ENCODE results near the gene TGFBR2. TPM values are rescaled to one million over a fixed set of nuclear protein-coding genes. Genes with fewer than 3 reads are reported as not detected.

TGFBR2 gene
- total RNA-seq, 2 experiments from 2014 or later = 57.8 to 58.1 TPM

GRCh38 chr3:30586096-30586805 lies 20.1 kb upstream of the TGFBR2 start:
- intact Hi-C loops (cut with micrococcal nuclease) = no loop called here
- Mint-ChIP-seq H3K9me3 (no peaks in the 10 kb centered on the region), H3K27me3 (ENCODE audit: low read depth) (no peaks in the 10 kb centered on the region), H3K4me3 (no peak overlapping the region), H3K36me3 (ENCODE audit: low read depth) (no peaks in the 10 kb centered on the region), H3K27ac (no peak overlapping the region), H3K4me1 (ENCODE audit: low read depth) (no peaks in the 10 kb centered on the region)
- CTCF ChIA-PET = interaction anchor here (1.3 kb wide), 1 partner anchor 9 kb away, joined by 3 read pairs; no protein-coding TSS in a partner anchor
- DNase-seq = no peak

DNA sequence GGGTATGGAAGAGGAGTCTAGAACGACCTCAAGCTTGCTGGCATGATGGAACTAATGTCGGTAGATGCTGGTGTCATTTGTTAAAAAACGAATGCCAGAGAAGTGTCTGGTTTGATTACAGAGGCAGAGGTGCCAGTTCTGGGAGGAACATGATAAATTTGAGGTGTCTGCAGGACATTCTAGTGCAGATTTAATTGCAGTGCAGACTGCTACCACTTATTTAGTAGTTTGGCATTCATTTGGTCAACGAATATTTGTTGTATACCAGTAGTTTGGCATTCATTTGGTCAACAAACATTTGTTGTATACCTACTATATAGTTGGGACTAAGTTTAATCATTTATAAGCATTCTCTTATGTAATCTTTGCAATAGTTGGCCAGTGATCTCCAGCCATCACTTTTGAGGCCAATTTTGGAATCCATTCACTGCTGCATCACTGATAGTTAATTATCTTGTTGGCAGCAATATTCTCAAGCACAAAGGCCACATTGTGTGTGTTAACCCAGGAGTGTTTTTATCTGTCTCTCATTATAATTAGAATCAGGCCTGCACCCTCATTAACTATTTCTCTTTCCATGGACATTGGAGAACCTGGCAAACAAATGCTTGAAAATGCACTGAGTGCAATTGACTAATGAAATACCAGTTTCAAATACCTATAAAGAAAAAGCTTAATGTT lies 19.5 kb upstream of the TGFBR2 start:
- DNase-seq = no peak
- no peaks in the 10 kb centered on the region for H3K27me3 Mint-ChIP-seq (ENCODE audit: low read depth)
- no peaks in the 10 kb centered on the region for H3K9me3 Mint-ChIP-seq
- H3K4me1 Mint-ChIP-seq (ENCODE audit: low read depth) = no peaks in the 10 kb centered on the region
- H3K36me3 Mint-ChIP-seq (ENCODE audit: low read depth) = no peaks in the 10 kb centered on the region
- CTCF ChIA-PET = interaction anchor here (1.3 kb wide), 1 partner anchor 8 kb away, joined by 3 read pairs; no protein-coding TSS in a partner anchor
- intact Hi-C loops (cut with micrococcal nuclease) = no loop called here
- no peak overlapping the region for H3K4me3 Mint-ChIP-seq
- H3K27ac Mint-ChIP-seq = no peak overlapping the region

DNA sequence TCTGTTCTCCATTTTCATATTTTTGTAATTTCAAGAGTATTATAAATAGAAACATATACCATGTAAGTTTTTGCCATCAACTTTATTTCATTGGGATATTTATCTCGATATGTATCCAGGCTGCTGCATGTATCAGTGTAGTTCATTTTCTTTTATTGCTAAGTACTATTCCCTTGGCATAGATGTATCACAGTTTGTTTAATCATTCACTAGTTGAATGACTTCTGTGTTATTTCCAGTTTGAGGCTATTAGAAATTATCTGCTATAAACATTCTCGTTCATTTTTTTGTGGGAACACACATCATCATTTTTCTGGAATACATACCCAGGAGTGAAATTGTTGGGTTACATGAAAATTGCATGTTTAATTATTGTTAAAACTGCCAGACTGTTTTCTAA lies 18.5 kb upstream of the TGFBR2 start:
- no peak for DNase-seq
- Mint-ChIP-seq H3K4me1 (ENCODE audit: low read depth) (no peaks in the 10 kb centered on the region), H3K9me3 (no peaks in the 10 kb centered on the region), H3K36me3 (ENCODE audit: low read depth) (no peaks in the 10 kb centered on the region), H3K27ac (no peak overlapping the region), H3K27me3 (ENCODE audit: low read depth) (no peaks in the 10 kb centered on the region), H3K4me3 (no peak overlapping the region)
- CTCF ChIA-PET = no interaction called here
- intact Hi-C loops (cut with micrococcal nuclease) = no loop called here

- CTCF ChIA-PET = no interaction called here
- Mint-ChIP-seq H3K4me3 (no peak overlapping the region), H3K4me1 (ENCODE audit: low read depth) (peaks cover 35% of the 10 kb centered on the region), H3K27me3 (ENCODE audit: low read depth) (no peaks in the 10 kb centered on the region), H3K27ac (no peak overlapping the region), H3K36me3 (ENCODE audit: low read depth) (no peaks in the 10 kb centered on the region), H3K9me3 (peaks cover 9% of the 10 kb centered on the region)
- no peak for DNase-seq
- intact Hi-C loops (cut with micrococcal nuclease) = no loop called here
Observed at GRCh38 chr3:30596152-30596551, 10.2 kb upstream of the TGFBR2 start.

DNA sequence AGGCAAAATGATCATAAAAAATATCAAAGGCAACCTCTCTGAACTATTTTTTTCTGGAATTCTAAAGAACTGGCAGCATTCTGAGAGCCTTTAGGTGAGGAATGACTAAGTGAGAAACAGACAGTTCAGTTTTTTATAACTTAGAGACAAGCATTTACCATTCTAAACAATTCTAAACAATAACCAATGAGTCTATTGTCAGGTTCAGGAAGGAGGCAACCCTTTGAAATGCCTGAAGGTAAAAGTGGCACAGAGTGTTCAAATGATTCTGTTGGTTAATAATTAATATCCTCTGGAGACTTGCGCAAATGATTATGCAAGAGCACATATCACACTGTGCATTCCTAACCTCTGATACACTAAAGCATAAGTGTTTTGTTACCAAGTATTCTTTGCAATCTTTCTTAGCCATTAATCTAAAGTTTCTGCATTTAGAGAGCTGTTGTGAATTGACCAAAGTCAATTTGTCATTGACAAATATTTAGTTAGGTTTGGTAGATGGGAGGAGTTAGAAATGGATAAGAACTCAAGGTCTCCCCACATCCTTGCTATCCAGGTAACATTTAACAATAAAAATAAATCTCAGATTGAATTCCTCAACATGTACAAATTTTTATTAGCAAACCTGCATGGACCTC lies 9.2 kb upstream of the TGFBR2 start:
- Mint-ChIP-seq H3K4me3 (no peak overlapping the region), H3K27me3 (ENCODE audit: low read depth) (no peaks in the 10 kb centered on the region), H3K36me3 (ENCODE audit: low read depth) (no peaks in the 10 kb centered on the region), H3K27ac (no peak overlapping the region), H3K9me3 (peaks cover 11% of the 10 kb centered on the region), H3K4me1 (ENCODE audit: low read depth) (peaks cover 41% of the 10 kb centered on the region)
- DNase-seq = no peak
- CTCF ChIA-PET = no interaction called here
- intact Hi-C loops (cut with micrococcal nuclease) = no loop called here

- CTCF ChIA-PET = no interaction called here
- intact Hi-C loops (cut with micrococcal nuclease) = loop anchor here (2.0 kb wide), 3 partner anchors 47 to 161 kb away; no protein-coding TSS in a partner anchor
- H3K4me1 Mint-ChIP-seq (ENCODE audit: low read depth) = peaks cover 44% of the 10 kb centered on the region
Observed at GRCh38 chr3:30597769-30598134, 8.6 kb upstream of the TGFBR2 start.

GRCh38 chr3:30598668-30599545 lies 7.5 kb upstream of the TGFBR2 start:
- no peaks in the 10 kb centered on the region for H3K36me3 Mint-ChIP-seq (ENCODE audit: low read depth)
- H3K27me3 Mint-ChIP-seq (ENCODE audit: low read depth) = no peaks in the 10 kb centered on the region
- DNase-seq = peak; percentile 48
- peaks cover 8% of the 10 kb centered on the region for H3K9me3 Mint-ChIP-seq
- CTCF ChIA-PET = interaction anchor here (1.2 kb wide), 1 partner anchor 94 kb away, joined by 5 read pairs; no protein-coding TSS in a partner anchor
- H3K4me1 Mint-ChIP-seq (ENCODE audit: low read depth) = peaks cover 52% of the 10 kb centered on the region
- peak overlapping the region; percentile 50 for H3K27ac Mint-ChIP-seq
- intact Hi-C loops (cut with micrococcal nuclease) = loop anchor here (1.0 to 2.0 kb wide), 4 partner anchors 48 to 162 kb away; no protein-coding TSS in a partner anchor
- no peak overlapping the region for H3K4me3 Mint-ChIP-seq

More at GRCh38 chr3:30597769-30598134, 8.6 kb upstream of the TGFBR2 start:
- no peak for DNase-seq
- Mint-ChIP-seq H3K27ac (no peak overlapping the region), H3K4me3 (no peak overlapping the region), H3K27me3 (ENCODE audit: low read depth) (no peaks in the 10 kb centered on the region), H3K9me3 (peaks cover 11% of the 10 kb centered on the region), H3K36me3 (ENCODE audit: low read depth) (no peaks in the 10 kb centered on the region)

- CTCF ChIA-PET = no interaction called here
- Mint-ChIP-seq H3K9me3 (peaks cover 2% of the 10 kb centered on the region), H3K36me3 (ENCODE audit: low read depth) (no peaks in the 10 kb centered on the region), H3K27me3 (ENCODE audit: low read depth) (no peaks in the 10 kb centered on the region), H3K4me3 (no peak overlapping the region), H3K4me1 (ENCODE audit: low read depth) (peaks cover 67% of the 10 kb centered on the region), H3K27ac (no peak overlapping the region)
- intact Hi-C loops (cut with micrococcal nuclease) = loop anchor here (10.0 kb wide), 1 partner anchor 556 kb away; no protein-coding TSS in a partner anchor
- DNase-seq = no peak
Observed at GRCh38 chr3:30600572-30600971, 5.8 kb upstream of the TGFBR2 start.

- Mint-ChIP-seq H3K4me1 (ENCODE audit: low read depth) (peaks cover 64% of the 10 kb centered on the region), H3K4me3 (no peak overlapping the region), H3K36me3 (ENCODE audit: low read depth) (peaks cover 9% of the 10 kb centered on the region), H3K27me3 (ENCODE audit: low read depth) (no peaks in the 10 kb centered on the region), H3K27ac (peak overlapping the region; percentile 100), H3K9me3 (peaks cover 2% of the 10 kb centered on the region)
- CTCF ChIA-PET = interaction anchor here (0.7 to 0.8 kb wide), 2 partner anchors 10 to 283 kb away, joined by 3 read pairs; no protein-coding TSS in a partner anchor
- intact Hi-C loops (cut with micrococcal nuclease) = loop anchor here (10.0 kb wide), 1 partner anchor 558 kb away; no protein-coding TSS in a partner anchor
- DNase-seq = peak; percentile 41
Observed at GRCh38 chr3:30602946-30603345, 3.5 kb upstream of the TGFBR2 start.

DNA sequence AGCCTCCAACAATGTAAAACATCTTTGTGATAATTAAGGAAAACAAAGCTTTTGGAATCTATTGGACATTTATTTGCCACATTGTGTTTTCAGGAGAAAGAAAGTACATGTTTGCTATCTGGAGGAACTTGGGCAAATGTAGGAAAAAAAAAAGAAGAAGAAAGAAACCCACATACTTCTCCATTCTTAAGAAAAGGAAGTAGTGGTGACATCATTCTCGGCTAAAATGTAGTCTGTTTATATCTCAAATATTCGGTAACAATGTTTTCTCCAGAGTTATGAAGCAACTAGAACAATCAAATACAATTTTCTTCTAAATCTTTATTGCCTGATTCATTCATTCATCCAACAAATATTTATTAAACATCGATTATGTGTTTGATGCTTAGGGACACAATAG lies 2.3 kb upstream of the TGFBR2 start:
- H3K27ac Mint-ChIP-seq = peak overlapping the region; percentile 100
- intact Hi-C loops (cut with micrococcal nuclease) = loop anchor here (2.0 to 10.0 kb wide), 4 partner anchors 101 to 559 kb away; no protein-coding TSS in a partner anchor
- H3K36me3 Mint-ChIP-seq (ENCODE audit: low read depth) = peaks cover 20% of the 10 kb centered on the region
- H3K27me3 Mint-ChIP-seq (ENCODE audit: low read depth) = no peaks in the 10 kb centered on the region
- DNase-seq = no peak
- peak overlapping the region; percentile 94 for H3K4me3 Mint-ChIP-seq
- CTCF ChIA-PET = no interaction called here
- H3K9me3 Mint-ChIP-seq = peaks cover 2% of the 10 kb centered on the region
- H3K4me1 Mint-ChIP-seq (ENCODE audit: low read depth) = peaks cover 58% of the 10 kb centered on the region

DNA sequence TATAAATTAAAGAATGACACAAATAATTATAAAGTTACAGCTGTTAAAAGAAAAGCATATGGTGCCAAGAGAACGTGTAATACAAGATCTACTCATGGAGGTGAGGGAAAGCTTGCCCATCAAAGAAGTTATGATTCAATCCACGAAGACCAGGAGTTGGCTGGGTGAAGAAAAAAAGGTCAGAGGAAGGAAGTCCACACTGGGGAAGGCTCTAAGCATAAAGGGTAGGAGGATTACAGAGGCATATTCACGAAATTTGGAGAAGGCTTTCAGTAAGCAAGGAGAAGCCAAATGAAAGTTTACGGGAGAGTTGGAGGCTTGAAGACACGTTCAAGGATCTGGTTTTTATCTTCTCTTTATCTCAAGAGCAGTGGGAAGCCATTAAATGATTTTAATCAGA lies 1.8 kb upstream of the TGFBR2 start:
- H3K27me3 Mint-ChIP-seq (ENCODE audit: low read depth) = no peaks in the 10 kb centered on the region
- H3K4me3 Mint-ChIP-seq = peak overlapping the region; percentile 94
- H3K27ac Mint-ChIP-seq = peak overlapping the region; percentile 100
- intact Hi-C loops (cut with micrococcal nuclease) = loop anchor here (2.0 to 10.0 kb wide), 4 partner anchors 102 to 560 kb away; no protein-coding TSS in a partner anchor
- no peak for DNase-seq
- peaks cover 24% of the 10 kb centered on the region for H3K36me3 Mint-ChIP-seq (ENCODE audit: low read depth)
- CTCF ChIA-PET = interaction anchor here (0.7 to 4.1 kb wide), 2 partner anchors 54 to 88 kb away, joined by 3 to 13 read pairs; no protein-coding TSS in a partner anchor
- H3K4me1 Mint-ChIP-seq (ENCODE audit: low read depth) = peaks cover 54% of the 10 kb centered on the region
- peaks cover 2% of the 10 kb centered on the region for H3K9me3 Mint-ChIP-seq

Data from activated naive CD4-positive, alpha-beta T cell treated with anti-CD3 and anti-CD28 coated beads for 36 hours (primary cell).